GM19351 (cell line): ENCODE data around the gene MAGOHB.

Experiments
- ATAC-seq: cut with Tn5 transposase; IDR thresholded peaks from one replicate; pipeline ENCODE4 v1.9.1; 2021; ENCODE audit warnings: mild to moderate bottlenecking, moderate library complexity; ENCODE audit not compliant: unreplicated experiment

The MAGOHB gene

GRCh38 chr12:10557329-10557728, 56.1 kb downstream of the MAGOHB start:
- no peak for ATAC-seq

- no peak for ATAC-seq
Observed at GRCh38 chr12:10554756-10555481, 58.5 kb downstream of the MAGOHB start.

GRCh38 chr12:10554228-10554755, 59.1 kb downstream of the MAGOHB start:
- ATAC-seq, result no peak
